ENCODE data around the gene PGM3. TPM values are rescaled to one million over a fixed set of nuclear protein-coding genes. Genes with fewer than 3 reads are reported as not detected.

PGM3 gene
- total and polyA plus RNA-seq, 2 of the 4 experiments (the other 2 are of a cell fraction), result 68.4 to 336 TPM

Other genes with a start within 250 kb of the PGM3 start
- gene UBE3D, start 127.4 kb downstream of the PGM3 start, total RNA-seq (2012; rRNA removed), result 6.3 and 6.7 TPM in 2 replicates
- 2.7 and 3.2 TPM in 2 replicates for gene UBE3D, start 127.4 kb downstream of the PGM3 start, polyA plus RNA-seq (2012; rRNA removed)
- gene DOP1A, start 125.6 kb downstream of the PGM3 start, total RNA-seq (2012; rRNA removed), result 32.4 and 35.8 TPM in 2 replicates
- gene DOP1A, start 125.6 kb downstream of the PGM3 start, polyA plus RNA-seq (2012; rRNA removed), result 4.2 and 6.0 TPM in 2 replicates
- gene RWDD2A, start 92 bp upstream of the PGM3 start, total RNA-seq (2012; rRNA removed), result 3.9 and 4.7 TPM in 2 replicates
- 3.5 and 4.1 TPM in 2 replicates for gene RWDD2A, start 92 bp upstream of the PGM3 start, polyA plus RNA-seq (2012; rRNA removed)
- gene ME1, start 237.8 kb upstream of the PGM3 start, total RNA-seq (2012; rRNA removed), result 24.4 and 32.2 TPM in 2 replicates
- gene ME1, start 237.8 kb upstream of the PGM3 start, polyA plus RNA-seq (2012; rRNA removed), result 15.7 and 21.5 TPM in 2 replicates